22Rv1 (cell line): Measurements from ENCODE around the gene RPL28.

ENCODE experiments used
- H3K27ac ChIP-seq: fragments of 450-650 bp; 2 replicates; pipeline ENCODE4 v1.5.1; 2017
- CTCF ChIP-seq: fragments of 450-650 bp; IDR thresholded peaks from 2 replicates; pipeline ENCODE4 v1.5.1; 2017; ENCODE audit warnings: mild to moderate bottlenecking
- ZFX ChIP-seq: fragments of 450-650 bp; IDR thresholded peaks from 2 replicates; pipeline ENCODE4 v1.6.1; 2017; ENCODE audit warnings: antibody characterized with exemption, borderline replicate concordance

RPL28 gene

GRCh38 chr19:55348317-55349034, 37.3 kb upstream of the RPL28 start:
- TF ChIP-seq ZFX: no peak
- TF ChIP-seq CTCF: no peak
- H3K27ac ChIP-seq: no peak overlapping the region

GRCh38 chr19:55350620-55351315, 35.0 kb upstream of the RPL28 start:
- TF ChIP-seq CTCF (no peak), ZFX (no peak)

GRCh38 chr19:55352040-55352439, 33.7 kb upstream of the RPL28 start:
- H3K27ac ChIP-seq: no peak overlapping the region
- TF ChIP-seq CTCF: no peak
- TF ChIP-seq ZFX: no peak

More at GRCh38 chr19:55350620-55351315, 35.0 kb upstream of the RPL28 start:
- no peak overlapping the region for H3K27ac ChIP-seq

- TF ChIP-seq CTCF (no peak), ZFX (no peak)
- no peak overlapping the region for H3K27ac ChIP-seq
These were observed 33.1 kb upstream of the RPL28 start for GRCh38 chr19:55352549-55353145.

GRCh38 chr19:55353356-55353802, 32.4 kb upstream of the RPL28 start:
- no peak for TF ChIP-seq ZFX
- TF ChIP-seq CTCF: no peak
- no peak overlapping the region for H3K27ac ChIP-seq

- no peak overlapping the region for H3K27ac ChIP-seq
- TF ChIP-seq ZFX: no peak
- TF ChIP-seq CTCF: no peak
These were observed 31.7 kb upstream of the RPL28 start for GRCh38 chr19:55353803-55354697.
